Testis (tissue), 2 donors: ENCODE data around the gene CCDC9.

Source experiments
- CTCF ChIP-seq, 3 experiments: fragments of 450-650 bp in 2 of 3; fragments of 200-600 bp in 1 of 3; sonication (generic) in 1 of 3; IDR thresholded peaks; one replicate each; pipeline ENCODE4 v1.5.1; 2016 to 2019; ENCODE audit warnings: antibody characterized with exemption in 3 of 3, mild to moderate bottlenecking in 2 of 3, moderate library complexity in 1 of 3
- POLR2A ChIP-seq: fragments of 450-650 bp; IDR thresholded peaks from one replicate; pipeline ENCODE4 v1.6.1; 2017; ENCODE audit warnings: antibody characterized with exemption, mild to moderate bottlenecking, moderate library complexity

- TF ChIP-seq CTCF (IDR thresholded peaks at IDR 0.05) (no peak), POLR2A (no peak)
Observed at GRCh38 chr19:47315125-47315821, 58.9 kb downstream of the CCDC9 start.
